ENCODE data around the gene SIM2.

The SIM2 gene

GRCh38 chr21:36741506-36741905 is 42.6 kb downstream of the SIM2 start:
- DNase-seq: no peak

GRCh38 chr21:36743008-36743407 is 44.1 kb downstream of the SIM2 start:
- no peak for DNase-seq

- no peak for DNase-seq
Observed at GRCh38 chr21:36743446-36743845, 44.5 kb downstream of the SIM2 start.

GRCh38 chr21:36744190-36744559 is 45.3 kb downstream of the SIM2 start:
- no peak for DNase-seq

GRCh38 chr21:36744560-36745231 is 45.8 kb downstream of the SIM2 start:
- DNase-seq: no peak

GRCh38 chr21:36745459-36745858 is 46.5 kb downstream of the SIM2 start:
- no peak for DNase-seq

- DNase-seq: peak in 1 of 2 experiments; percentile 63
Observed at GRCh38 chr21:36747041-36747814, 48.3 kb downstream of the SIM2 start.

- DNase-seq: peak in 1 of 2 experiments; percentile 82
Observed at GRCh38 chr21:36747815-36748383, 49.0 kb downstream of the SIM2 start.

- no peak for DNase-seq
Observed at GRCh38 chr21:36749935-36750575, 51.1 kb downstream of the SIM2 start.

- no peak for DNase-seq
Observed at GRCh38 chr21:36750576-36750959, 51.7 kb downstream of the SIM2 start.

GRCh38 chr21:36751383-36751782 is 52.5 kb downstream of the SIM2 start:
- no peak for DNase-seq

GRCh38 chr21:36753556-36753955 is 54.6 kb downstream of the SIM2 start:
- DNase-seq: no peak

- no peak for DNase-seq
Observed at GRCh38 chr21:36754241-36754898, 55.5 kb downstream of the SIM2 start.

- no peak for DNase-seq
Observed at GRCh38 chr21:36756527-36756926, 57.6 kb downstream of the SIM2 start.

GRCh38 chr21:36757196-36757595 is 58.3 kb downstream of the SIM2 start:
- no peak for DNase-seq

GRCh38 chr21:36759348-36760083 is 60.6 kb downstream of the SIM2 start:
- DNase-seq: no peak

GRCh38 chr21:36761685-36762084 is 62.8 kb downstream of the SIM2 start:
- no peak for DNase-seq

- DNase-seq: no peak
Observed at GRCh38 chr21:36762642-36763041, 63.7 kb downstream of the SIM2 start.

- no peak for DNase-seq
Observed at GRCh38 chr21:36763305-36763704, 64.4 kb downstream of the SIM2 start.

GRCh38 chr21:36765229-36765628 is 66.3 kb downstream of the SIM2 start:
- DNase-seq: no peak

- DNase-seq: no peak
Observed at GRCh38 chr21:36766511-36766910, 67.6 kb downstream of the SIM2 start.

GRCh38 chr21:36767096-36767495 is 68.2 kb downstream of the SIM2 start:
- DNase-seq: no peak

All from NCI-H526 (cell line).